ENCODE data around the gene NUCKS1.
"Not testable (repeated sequence)": the region's sequence is repeated elsewhere in the genome, so short reads cannot be mapped to it uniquely, and the experiment has no call there.

Gene NUCKS1

GRCh38 chr1:205729945-205730610 is 19.9 kb downstream of the NUCKS1 start:
- Histone ChIP-seq H3K4me1 (ENCODE audit: control insufficient read depth, insufficient read depth, low read length) (no peaks in the 10 kb centered on the region), H3K9me3 (ENCODE audit: control insufficient read depth, insufficient read depth, low read depth, low read length) (no peaks in the 10 kb centered on the region), H3K36me3 (ENCODE audit: control insufficient read depth, insufficient read depth, low read length) (peaks cover 54% of the 10 kb centered on the region), H3K27ac (ENCODE audit: low read depth, low read length) (no peak overlapping the region), H3K9ac (ENCODE audit: low read length) (no peak overlapping the region), H3K4me3 (ENCODE audit: low read depth, low read length) (no peak overlapping the region), H3K27me3 (ENCODE audit: control insufficient read depth, insufficient read depth, low read length) (no peaks in the 10 kb centered on the region)

GRCh38 chr1:205726619-205727125 is 23.3 kb downstream of the NUCKS1 start:
- Histone ChIP-seq H3K36me3 (ENCODE audit: control insufficient read depth, insufficient read depth, low read length) (peaks cover 77% of the 10 kb centered on the region), H3K4me3 (ENCODE audit: low read depth, low read length) (no peak overlapping the region), H3K27ac (ENCODE audit: low read depth, low read length) (no peak overlapping the region), H3K9me3 (ENCODE audit: control insufficient read depth, insufficient read depth, low read depth, low read length) (no peaks in the 10 kb centered on the region), H3K27me3 (ENCODE audit: control insufficient read depth, insufficient read depth, low read length) (no peaks in the 10 kb centered on the region), H3K4me1 (ENCODE audit: control insufficient read depth, insufficient read depth, low read length) (no peaks in the 10 kb centered on the region), H3K9ac (ENCODE audit: low read length) (no peak overlapping the region)

- H3K4me1 ChIP-seq (ENCODE audit: control insufficient read depth, insufficient read depth, low read length): no peaks in the 10 kb centered on the region
- H3K36me3 ChIP-seq (ENCODE audit: control insufficient read depth, insufficient read depth, low read length): peaks cover 89% of the 10 kb centered on the region
- no peak overlapping the region for H3K4me3 ChIP-seq (ENCODE audit: low read depth, low read length)
Measured at GRCh38 chr1:205725514-205725913, 24.5 kb downstream of the NUCKS1 start.

GRCh38 chr1:205720740-205721139 is 29.2 kb downstream of the NUCKS1 start:
- H3K27ac ChIP-seq (ENCODE audit: low read depth, low read length); H3K4me3 ChIP-seq (ENCODE audit: low read depth, low read length); H3K27me3 ChIP-seq (ENCODE audit: control insufficient read depth, insufficient read depth, low read length); H3K9ac ChIP-seq (ENCODE audit: low read length); H3K4me1 ChIP-seq (ENCODE audit: control insufficient read depth, insufficient read depth, low read length); H3K9me3 ChIP-seq (ENCODE audit: control insufficient read depth, insufficient read depth, low read depth, low read length): not testable (repeated sequence)
- peaks cover 93% of the 10 kb centered on the region for H3K36me3 ChIP-seq (ENCODE audit: control insufficient read depth, insufficient read depth, low read length)

More at GRCh38 chr1:205725514-205725913, 24.5 kb downstream of the NUCKS1 start:
- Histone ChIP-seq H3K9me3 (ENCODE audit: control insufficient read depth, insufficient read depth, low read depth, low read length) (no peaks in the 10 kb centered on the region), H3K9ac (ENCODE audit: low read length) (no peak overlapping the region), H3K27ac (ENCODE audit: low read depth, low read length) (no peak overlapping the region), H3K27me3 (ENCODE audit: control insufficient read depth, insufficient read depth, low read length) (no peaks in the 10 kb centered on the region)

- no peak overlapping the region for H3K27ac ChIP-seq (ENCODE audit: low read depth, low read length)
- H3K9ac ChIP-seq (ENCODE audit: low read length): no peak overlapping the region
- peaks cover 93% of the 10 kb centered on the region for H3K36me3 ChIP-seq (ENCODE audit: control insufficient read depth, insufficient read depth, low read length)
- H3K4me1 ChIP-seq (ENCODE audit: control insufficient read depth, insufficient read depth, low read length): peaks cover 4% of the 10 kb centered on the region; the same call in 1 of the 2 replicates
- no peak overlapping the region for H3K4me3 ChIP-seq (ENCODE audit: low read depth, low read length)
- H3K27me3 ChIP-seq (ENCODE audit: control insufficient read depth, insufficient read depth, low read length): no peaks in the 10 kb centered on the region
- no peaks in the 10 kb centered on the region for H3K9me3 ChIP-seq (ENCODE audit: control insufficient read depth, insufficient read depth, low read depth, low read length)
Measured at GRCh38 chr1:205719762-205720161, 30.2 kb downstream of the NUCKS1 start.

- H3K36me3 ChIP-seq (ENCODE audit: control insufficient read depth, insufficient read depth, low read length): peaks cover 93% of the 10 kb centered on the region
- no peak overlapping the region for H3K27ac ChIP-seq (ENCODE audit: low read depth, low read length)
- H3K4me3 ChIP-seq (ENCODE audit: low read depth, low read length): no peak overlapping the region
- no peak overlapping the region for H3K9ac ChIP-seq (ENCODE audit: low read length)
- peaks cover 4% of the 10 kb centered on the region; the same call in 1 of the 2 replicates for H3K4me1 ChIP-seq (ENCODE audit: control insufficient read depth, insufficient read depth, low read length)
- H3K27me3 ChIP-seq (ENCODE audit: control insufficient read depth, insufficient read depth, low read length): no peaks in the 10 kb centered on the region
- H3K9me3 ChIP-seq (ENCODE audit: control insufficient read depth, insufficient read depth, low read depth, low read length): no peaks in the 10 kb centered on the region
Measured at GRCh38 chr1:205719015-205719414, 31.0 kb downstream of the NUCKS1 start.

- peaks cover 7% of the 10 kb centered on the region; the same call in 1 of the 2 replicates for H3K4me1 ChIP-seq (ENCODE audit: control insufficient read depth, insufficient read depth, low read length)
- no peaks in the 10 kb centered on the region for H3K27me3 ChIP-seq (ENCODE audit: control insufficient read depth, insufficient read depth, low read length)
- H3K9me3 ChIP-seq (ENCODE audit: control insufficient read depth, insufficient read depth, low read depth, low read length): no peaks in the 10 kb centered on the region
- H3K4me3 ChIP-seq (ENCODE audit: low read depth, low read length): no peak overlapping the region
- H3K9ac ChIP-seq (ENCODE audit: low read length): no peak overlapping the region
- H3K27ac ChIP-seq (ENCODE audit: low read depth, low read length): no peak overlapping the region
- H3K36me3 ChIP-seq (ENCODE audit: control insufficient read depth, insufficient read depth, low read length): peaks cover 75% of the 10 kb centered on the region
Measured at GRCh38 chr1:205716371-205717132, 33.4 kb downstream of the NUCKS1 start.

GRCh38 chr1:205715628-205716027 is 34.4 kb downstream of the NUCKS1 start:
- no peaks in the 10 kb centered on the region for H3K9me3 ChIP-seq (ENCODE audit: control insufficient read depth, insufficient read depth, low read depth, low read length)
- H3K4me1 ChIP-seq (ENCODE audit: control insufficient read depth, insufficient read depth, low read length): peaks cover 7% of the 10 kb centered on the region; the same call in 1 of the 2 replicates
- H3K27ac ChIP-seq (ENCODE audit: low read depth, low read length): no peak overlapping the region
- H3K27me3 ChIP-seq (ENCODE audit: control insufficient read depth, insufficient read depth, low read length): no peaks in the 10 kb centered on the region
- H3K9ac ChIP-seq (ENCODE audit: low read length): no peak overlapping the region
- no peak overlapping the region for H3K4me3 ChIP-seq (ENCODE audit: low read depth, low read length)
- H3K36me3 ChIP-seq (ENCODE audit: control insufficient read depth, insufficient read depth, low read length): peaks cover 69% of the 10 kb centered on the region

- peaks cover 69% of the 10 kb centered on the region for H3K36me3 ChIP-seq (ENCODE audit: control insufficient read depth, insufficient read depth, low read length)
- H3K9ac ChIP-seq (ENCODE audit: low read length): no peak overlapping the region
- no peaks in the 10 kb centered on the region for H3K9me3 ChIP-seq (ENCODE audit: control insufficient read depth, insufficient read depth, low read depth, low read length)
- no peak overlapping the region for H3K27ac ChIP-seq (ENCODE audit: low read depth, low read length)
- H3K27me3 ChIP-seq (ENCODE audit: control insufficient read depth, insufficient read depth, low read length): no peaks in the 10 kb centered on the region
- no peak overlapping the region for H3K4me3 ChIP-seq (ENCODE audit: low read depth, low read length)
- peaks cover 7% of the 10 kb centered on the region; the same call in 1 of the 2 replicates for H3K4me1 ChIP-seq (ENCODE audit: control insufficient read depth, insufficient read depth, low read length)
Measured at GRCh38 chr1:205714906-205715246, 35.1 kb downstream of the NUCKS1 start.

GRCh38 chr1:205714190-205714905 is 35.6 kb downstream of the NUCKS1 start:
- Histone ChIP-seq H3K4me3 (ENCODE audit: low read depth, low read length) (no peak overlapping the region), H3K9me3 (ENCODE audit: control insufficient read depth, insufficient read depth, low read depth, low read length) (no peaks in the 10 kb centered on the region), H3K27ac (ENCODE audit: low read depth, low read length) (no peak overlapping the region), H3K9ac (ENCODE audit: low read length) (no peak overlapping the region), H3K4me1 (ENCODE audit: control insufficient read depth, insufficient read depth, low read length) (peaks cover 7% of the 10 kb centered on the region; the same call in 1 of the 2 replicates), H3K36me3 (ENCODE audit: control insufficient read depth, insufficient read depth, low read length) (peaks cover 68% of the 10 kb centered on the region), H3K27me3 (ENCODE audit: control insufficient read depth, insufficient read depth, low read length) (no peaks in the 10 kb centered on the region)
